GM12801 (cell line): ENCODE data around the gene MLN.

ENCODE experiments used
- TF ChIP-seq, protein P1 (sequence below): IDR thresholded peaks from one replicate; pipeline ENCODE4 v1.5.1; 2011; ENCODE audit warnings: control low read depth; ENCODE audit not compliant: insufficient read length; ENCODE audit errors: extremely low read depth

The MLN gene

GRCh38 chr6:33788694-33789549 is 14.9 kb downstream of the MLN start, which contains the start of gene LEMD2:
Gene LEMD2 (minus strand): TSS chr6:33789130. CDS start chr6:33789116, 14 bp downstream.
- TF ChIP-seq, protein P1, sequence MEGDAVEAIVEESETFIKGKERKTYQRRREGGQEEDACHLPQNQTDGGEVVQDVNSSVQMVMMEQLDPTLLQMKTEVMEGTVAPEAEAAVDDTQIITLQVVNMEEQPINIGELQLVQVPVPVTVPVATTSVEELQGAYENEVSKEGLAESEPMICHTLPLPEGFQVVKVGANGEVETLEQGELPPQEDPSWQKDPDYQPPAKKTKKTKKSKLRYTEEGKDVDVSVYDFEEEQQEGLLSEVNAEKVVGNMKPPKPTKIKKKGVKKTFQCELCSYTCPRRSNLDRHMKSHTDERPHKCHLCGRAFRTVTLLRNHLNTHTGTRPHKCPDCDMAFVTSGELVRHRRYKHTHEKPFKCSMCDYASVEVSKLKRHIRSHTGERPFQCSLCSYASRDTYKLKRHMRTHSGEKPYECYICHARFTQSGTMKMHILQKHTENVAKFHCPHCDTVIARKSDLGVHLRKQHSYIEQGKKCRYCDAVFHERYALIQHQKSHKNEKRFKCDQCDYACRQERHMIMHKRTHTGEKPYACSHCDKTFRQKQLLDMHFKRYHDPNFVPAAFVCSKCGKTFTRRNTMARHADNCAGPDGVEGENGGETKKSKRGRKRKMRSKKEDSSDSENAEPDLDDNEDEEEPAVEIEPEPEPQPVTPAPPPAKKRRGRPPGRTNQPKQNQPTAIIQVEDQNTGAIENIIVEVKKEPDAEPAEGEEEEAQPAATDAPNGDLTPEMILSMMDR, result no peak

DNA sequence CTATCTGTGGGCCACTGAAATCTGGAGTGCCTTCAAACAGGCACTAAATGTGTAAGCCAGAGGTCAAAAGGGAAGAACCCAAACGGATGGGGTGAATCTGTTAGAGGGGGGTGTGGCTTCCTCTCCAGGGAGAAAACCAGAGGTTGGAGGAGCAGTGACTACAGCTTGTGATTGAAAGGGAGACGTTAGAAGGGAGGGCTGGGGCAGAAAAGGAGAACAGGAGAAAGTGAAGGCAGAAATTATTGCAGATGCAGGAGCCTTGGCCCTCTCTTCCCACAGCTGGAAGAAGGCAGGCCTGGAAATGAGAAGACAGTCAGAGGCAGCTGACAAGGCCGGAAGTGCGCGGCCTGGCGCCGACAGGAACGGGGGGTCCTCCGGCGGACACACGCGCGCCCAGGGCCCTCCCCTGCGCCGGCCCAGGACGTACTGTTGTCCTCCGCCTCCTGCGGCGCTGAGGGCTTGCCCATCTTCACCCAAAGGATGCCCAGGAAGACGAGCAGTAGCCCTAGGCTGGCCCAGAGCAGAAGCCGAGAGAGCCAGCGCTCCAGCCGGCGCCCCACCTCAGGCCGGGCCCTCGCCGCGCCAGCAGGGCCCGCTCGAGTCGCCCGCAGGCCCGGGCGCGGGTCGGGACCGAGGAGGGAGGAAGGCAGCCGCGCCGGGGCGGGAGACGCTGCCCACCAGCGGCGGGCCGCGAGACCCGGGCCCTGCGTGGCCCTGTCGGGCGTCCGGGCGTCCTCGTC is 15.7 kb downstream of the MLN start:
- TF ChIP-seq, protein P1, result no peak

DNA sequence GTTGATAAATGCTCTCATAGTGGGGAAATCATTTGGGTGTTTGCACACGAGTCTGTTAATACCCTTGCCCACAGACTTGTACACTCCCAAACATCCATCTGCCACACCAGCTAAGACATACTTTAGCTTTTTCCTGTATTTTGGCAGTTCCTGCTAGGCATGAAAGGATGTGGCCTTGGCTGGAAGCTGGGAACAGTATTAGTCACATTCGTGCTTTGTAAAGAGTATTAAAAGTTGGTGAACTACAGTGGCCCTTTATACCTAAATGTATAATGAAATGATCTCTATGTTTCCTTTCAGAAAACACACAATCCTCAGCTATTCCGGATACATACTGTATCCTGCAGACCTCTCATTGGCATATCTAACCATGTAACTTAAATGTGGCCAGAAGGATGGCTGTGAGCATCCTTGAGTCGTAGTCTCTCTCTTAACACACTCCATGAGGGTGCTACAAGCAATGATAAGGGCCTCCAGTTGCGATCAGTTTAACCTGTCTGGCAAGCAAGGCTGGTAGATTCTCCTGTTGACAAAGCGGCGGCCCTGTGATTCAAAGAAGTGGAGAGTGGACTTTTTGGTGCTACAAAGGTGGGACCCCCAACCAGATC is 16.4 kb downstream of the MLN start:
- TF ChIP-seq, protein P1, result no peak

- TF ChIP-seq, protein P1, result no peak
Measured at GRCh38 chr6:33786736-33787135, 17.1 kb downstream of the MLN start.

DNA sequence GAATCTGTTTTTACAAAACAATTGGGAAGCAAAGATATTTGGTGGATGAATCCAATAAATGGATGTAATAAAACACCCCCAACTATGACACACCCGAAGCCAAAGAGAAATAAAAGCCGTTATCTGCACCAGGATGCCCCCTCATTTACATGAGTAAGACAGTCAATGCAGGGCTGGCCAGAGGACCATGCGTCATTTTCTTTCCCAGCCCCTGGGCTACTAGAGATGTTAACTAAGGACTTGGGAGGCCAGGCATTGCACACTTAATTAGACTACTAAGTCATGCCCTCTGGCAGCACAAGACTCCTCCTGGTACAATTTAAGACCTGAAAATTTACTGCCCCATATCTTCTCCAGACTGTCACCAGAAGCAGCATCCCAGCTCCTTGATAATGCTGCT is 18.0 kb downstream of the MLN start:
- TF ChIP-seq, protein P1, result no peak

GRCh38 chr6:33784787-33785186 is 19.0 kb downstream of the MLN start:
- TF ChIP-seq, protein P1, result no peak
